GM12874 (cell line): ENCODE results near the gene AVL9.

ENCODE experiments used
- TF ChIP-seq, protein P1 (sequence below): IDR thresholded peaks from 2 replicates; pipeline ENCODE4 v1.5.1; 2011; ENCODE audit warnings: low read depth, mild to moderate bottlenecking, control low read depth, low read length, moderate library complexity; ENCODE audit not compliant: insufficient read depth

Gene AVL9

DNA sequence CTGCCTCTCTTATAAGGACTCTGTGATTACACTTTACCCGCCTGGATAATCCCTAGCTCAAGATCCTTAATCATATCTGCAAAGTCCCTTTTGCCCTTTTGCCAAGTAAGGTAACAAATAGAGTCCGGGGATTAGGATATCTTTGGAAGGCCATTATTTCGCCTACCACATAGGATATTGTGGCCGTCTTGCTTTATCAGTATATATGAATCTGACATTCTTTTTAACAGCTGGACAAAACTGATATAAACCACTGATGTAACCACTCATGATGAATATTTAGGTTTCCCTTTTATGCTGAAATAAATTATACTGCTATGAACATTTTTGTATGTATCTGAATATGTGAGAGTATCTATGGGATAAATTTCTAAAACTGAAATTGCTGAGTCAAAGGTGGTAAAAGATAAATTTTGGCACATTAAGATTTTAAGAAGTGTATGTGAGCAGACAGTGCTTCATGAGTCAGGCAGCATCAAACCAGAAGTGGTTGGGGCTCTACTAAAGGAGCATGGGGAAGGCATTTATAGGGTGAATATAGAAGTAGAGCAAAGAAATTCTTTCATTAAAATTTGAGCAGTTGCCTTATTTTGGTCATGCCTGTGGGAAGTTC, 44.7 kb downstream of the AVL9 start:
- TF ChIP-seq, protein P1, sequence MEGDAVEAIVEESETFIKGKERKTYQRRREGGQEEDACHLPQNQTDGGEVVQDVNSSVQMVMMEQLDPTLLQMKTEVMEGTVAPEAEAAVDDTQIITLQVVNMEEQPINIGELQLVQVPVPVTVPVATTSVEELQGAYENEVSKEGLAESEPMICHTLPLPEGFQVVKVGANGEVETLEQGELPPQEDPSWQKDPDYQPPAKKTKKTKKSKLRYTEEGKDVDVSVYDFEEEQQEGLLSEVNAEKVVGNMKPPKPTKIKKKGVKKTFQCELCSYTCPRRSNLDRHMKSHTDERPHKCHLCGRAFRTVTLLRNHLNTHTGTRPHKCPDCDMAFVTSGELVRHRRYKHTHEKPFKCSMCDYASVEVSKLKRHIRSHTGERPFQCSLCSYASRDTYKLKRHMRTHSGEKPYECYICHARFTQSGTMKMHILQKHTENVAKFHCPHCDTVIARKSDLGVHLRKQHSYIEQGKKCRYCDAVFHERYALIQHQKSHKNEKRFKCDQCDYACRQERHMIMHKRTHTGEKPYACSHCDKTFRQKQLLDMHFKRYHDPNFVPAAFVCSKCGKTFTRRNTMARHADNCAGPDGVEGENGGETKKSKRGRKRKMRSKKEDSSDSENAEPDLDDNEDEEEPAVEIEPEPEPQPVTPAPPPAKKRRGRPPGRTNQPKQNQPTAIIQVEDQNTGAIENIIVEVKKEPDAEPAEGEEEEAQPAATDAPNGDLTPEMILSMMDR, result no peak

DNA sequence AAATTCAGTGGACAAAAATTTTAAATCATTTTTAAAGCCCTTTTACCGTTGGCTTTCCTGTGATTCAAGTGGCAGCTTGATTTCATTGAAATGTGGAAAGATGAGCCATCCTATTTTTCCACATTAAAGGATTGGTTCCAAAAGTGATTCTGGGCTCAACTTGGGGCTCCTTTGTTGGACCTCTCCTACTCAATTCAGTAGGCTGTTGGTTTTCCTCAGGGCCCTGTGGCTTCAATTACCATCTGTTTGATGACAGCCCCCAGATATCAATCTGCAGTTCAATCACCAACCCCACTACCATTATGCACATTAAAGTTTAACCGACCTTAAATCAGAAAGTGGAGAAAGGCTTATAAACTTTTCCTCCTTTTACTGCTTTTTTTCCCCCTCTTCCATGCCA, 47.3 kb downstream of the AVL9 start:
- TF ChIP-seq, protein P1, result no peak

DNA sequence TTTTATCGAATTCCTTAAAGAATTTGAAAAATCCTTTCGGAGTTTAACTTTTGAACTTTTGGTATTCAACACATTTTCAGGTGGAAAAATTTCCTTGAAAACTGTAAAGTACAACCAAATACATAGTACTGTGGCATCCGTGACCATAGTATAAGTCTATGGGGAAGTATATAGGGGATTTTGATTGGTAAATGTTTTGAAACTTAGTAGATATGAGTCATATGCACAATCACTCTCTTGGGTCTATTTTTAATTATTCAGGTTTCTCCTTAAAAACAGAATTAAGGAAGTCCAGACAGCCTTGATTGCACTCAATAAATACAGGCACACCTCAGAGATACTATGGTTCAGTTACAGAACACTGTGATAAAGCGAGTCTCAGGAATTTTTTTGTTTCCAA, 64.2 kb downstream of the AVL9 start:
- TF ChIP-seq, protein P1, result no peak

DNA sequence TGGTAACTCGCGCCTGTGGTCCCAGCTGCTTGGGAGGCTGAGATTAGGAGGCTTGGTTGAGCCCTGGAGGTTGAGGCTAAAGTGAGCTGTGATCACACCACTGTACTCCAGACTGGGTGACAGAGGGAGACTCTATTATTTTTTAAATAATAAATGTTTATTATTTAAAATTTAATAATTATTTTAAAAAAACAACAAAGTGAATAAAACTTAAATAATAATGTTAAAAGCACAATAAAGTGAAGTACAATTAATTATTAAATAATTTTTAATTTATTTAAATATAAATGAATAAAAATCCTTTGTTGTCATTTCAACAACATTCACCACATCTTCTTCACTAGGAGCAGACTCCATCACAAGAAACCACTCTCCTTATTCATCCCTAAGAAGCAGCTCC, 64.8 kb downstream of the AVL9 start:
- TF ChIP-seq, protein P1, result no peak

DNA sequence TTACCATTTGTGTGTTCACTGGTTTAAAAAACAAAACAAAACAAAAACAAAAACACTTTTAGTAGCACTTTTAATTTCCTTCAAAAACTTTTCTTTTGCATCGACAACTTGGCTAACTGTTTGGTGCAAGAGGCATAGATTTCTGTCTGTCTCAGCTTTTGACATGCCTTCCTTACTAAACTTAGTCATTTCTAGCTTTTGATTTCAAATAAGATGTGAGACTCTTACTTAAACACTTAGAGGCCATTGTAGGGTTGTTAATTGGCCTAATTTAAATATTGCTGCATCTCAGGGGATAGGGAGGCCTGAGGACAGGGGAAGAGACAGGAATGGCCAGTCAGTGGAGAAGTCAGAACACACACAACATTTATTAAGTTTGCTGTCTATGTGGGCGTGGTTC, 66.3 kb downstream of the AVL9 start:
- TF ChIP-seq, protein P1, result no peak

DNA sequence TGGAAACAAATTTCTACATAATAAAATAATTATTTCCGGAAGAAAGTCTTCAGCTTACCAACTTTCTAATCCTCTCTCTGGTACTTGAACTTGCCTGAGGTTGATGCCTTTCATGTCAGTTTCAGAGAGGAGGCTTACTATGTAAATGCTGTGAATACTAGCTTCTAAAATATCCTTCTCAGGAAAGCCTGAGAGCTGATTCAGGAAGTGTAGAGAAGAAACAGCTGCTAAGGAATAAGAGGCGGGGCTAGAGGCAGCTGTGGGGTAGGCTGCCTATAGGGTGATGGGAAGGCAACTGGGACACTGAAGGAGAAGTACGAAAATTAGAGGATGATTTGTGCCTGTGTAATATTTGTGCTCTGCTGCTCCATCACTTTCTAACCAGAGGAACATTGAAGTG, 69.3 kb downstream of the AVL9 start:
- TF ChIP-seq, protein P1, result no peak

DNA sequence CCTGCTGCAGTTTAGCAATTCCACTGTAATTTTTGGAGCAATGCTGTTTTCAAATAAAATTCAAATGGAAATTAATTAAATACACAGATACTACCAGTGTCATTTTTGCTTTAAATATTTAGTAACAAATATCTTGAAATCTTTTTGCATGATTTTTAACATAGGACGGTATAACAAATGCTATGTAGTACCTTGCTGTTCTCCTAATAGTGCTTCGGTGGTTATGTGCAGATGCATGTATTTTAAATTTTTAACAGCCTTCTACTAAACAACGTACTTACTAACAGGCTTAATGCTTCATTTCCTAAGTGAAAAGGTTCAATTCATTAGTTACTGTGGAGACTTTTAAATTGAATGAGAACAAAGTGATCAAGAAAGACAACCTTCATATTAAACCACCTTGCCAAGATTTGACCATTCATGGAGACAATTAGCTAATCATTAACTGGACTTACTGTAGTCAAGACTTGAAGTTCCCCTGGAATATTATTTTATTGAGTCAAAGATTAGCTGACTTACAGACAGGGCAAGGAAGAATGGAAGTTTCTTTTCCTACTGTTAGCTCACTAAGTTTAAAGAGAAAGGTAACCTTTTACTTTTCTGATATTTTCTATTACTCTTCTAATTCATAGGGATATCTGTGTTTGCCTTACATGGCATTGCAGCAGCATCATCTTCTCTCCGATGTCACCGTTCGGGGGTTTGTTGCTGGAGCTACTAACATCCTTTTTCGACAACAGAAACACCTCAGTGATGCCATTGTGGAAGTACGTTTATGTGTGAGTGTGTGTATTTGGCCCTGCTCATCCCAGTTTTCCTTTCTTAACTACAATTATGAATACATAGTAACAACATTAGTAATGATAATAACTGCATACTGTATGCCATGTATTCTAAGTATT, 74.3 kb downstream of the AVL9 start:
- TF ChIP-seq, protein P1, result no peak
